ENCODE measurements around the gene DHRSX.
"Not testable (repeated sequence)": the region's sequence is repeated elsewhere in the genome, so short reads cannot be mapped to it uniquely, and the experiment has no call there.

Gene DHRSX, protein sequence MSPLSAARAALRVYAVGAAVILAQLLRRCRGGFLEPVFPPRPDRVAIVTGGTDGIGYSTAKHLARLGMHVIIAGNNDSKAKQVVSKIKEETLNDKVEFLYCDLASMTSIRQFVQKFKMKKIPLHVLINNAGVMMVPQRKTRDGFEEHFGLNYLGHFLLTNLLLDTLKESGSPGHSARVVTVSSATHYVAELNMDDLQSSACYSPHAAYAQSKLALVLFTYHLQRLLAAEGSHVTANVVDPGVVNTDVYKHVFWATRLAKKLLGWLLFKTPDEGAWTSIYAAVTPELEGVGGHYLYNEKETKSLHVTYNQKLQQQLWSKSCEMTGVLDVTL

DNA sequence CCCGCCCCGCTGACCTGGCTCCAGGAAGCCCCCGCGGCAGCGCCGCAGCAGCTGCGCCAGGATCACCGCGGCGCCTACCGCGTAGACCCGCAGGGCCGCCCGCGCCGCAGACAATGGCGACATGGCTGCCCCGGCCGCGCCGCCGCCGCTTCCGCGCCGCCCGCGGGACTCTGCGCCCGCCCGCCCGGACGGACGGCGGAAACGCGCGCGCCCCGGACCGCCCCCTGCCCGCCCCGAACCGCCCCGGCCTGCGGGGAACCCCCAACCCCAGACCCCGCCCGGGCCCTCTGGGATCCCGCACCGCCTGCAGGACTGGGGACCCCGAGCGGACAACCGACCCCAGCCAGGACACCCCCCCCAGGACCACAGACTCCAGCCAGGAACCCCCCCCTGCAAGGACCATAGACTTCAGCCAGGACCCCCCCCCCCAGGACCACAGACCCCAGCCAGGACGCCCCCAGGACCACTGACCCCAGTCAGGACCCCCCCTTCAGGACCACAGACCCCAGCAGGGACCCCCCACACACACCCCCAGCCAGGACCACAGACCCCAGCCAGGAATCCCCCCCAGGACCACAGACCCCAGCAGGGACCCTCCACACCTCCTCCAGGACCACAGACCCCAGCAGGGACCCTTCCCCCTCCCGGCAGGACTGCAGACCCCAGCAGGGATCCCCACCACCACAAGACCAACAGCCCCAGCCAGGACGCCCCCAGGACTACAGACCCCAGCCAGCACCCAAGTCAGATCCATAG, at the start of gene DHRSX, which contains the start of gene ZBED1:
Gene DHRSX, minus strand, starts transcription at position 174 of the 756 bp plus-strand sequence. Its CDS starts 51 bp downstream, at position 123.
Gene ZBED1, minus strand, starts transcription at position 174 of the 756 bp plus-strand sequence. CDS start 10,257 bp downstream, outside the sequence.
- DNase-seq (ENCODE audit: extremely low read depth in 1 of 2, low read depth in 1 of 2), result peak in 1 of 2 donors; percentile 28

DNA sequence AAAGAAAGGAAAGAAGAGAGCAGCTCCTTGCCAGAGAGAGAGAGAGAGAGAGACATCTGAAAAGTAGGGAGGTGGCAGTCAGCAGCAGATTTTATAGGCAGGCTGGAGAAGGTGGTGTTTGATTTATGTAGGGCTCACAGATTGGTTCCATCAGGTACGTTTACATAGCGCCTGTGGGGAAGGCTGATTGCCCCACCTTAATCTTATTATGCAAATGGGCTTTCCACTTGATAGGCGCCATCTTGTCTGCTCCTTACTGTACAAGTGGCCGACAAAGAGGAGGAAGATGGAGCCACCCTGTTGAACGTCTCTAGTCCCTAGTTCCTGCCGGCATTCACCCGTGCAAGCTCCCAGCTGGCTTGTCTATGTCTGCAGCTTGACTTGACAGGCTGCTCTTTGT, 49.1 kb upstream of the DHRSX start:
- DNase-seq (ENCODE audit: extremely low read depth in 1 of 2, low read depth in 1 of 2), result no peak

DNA sequence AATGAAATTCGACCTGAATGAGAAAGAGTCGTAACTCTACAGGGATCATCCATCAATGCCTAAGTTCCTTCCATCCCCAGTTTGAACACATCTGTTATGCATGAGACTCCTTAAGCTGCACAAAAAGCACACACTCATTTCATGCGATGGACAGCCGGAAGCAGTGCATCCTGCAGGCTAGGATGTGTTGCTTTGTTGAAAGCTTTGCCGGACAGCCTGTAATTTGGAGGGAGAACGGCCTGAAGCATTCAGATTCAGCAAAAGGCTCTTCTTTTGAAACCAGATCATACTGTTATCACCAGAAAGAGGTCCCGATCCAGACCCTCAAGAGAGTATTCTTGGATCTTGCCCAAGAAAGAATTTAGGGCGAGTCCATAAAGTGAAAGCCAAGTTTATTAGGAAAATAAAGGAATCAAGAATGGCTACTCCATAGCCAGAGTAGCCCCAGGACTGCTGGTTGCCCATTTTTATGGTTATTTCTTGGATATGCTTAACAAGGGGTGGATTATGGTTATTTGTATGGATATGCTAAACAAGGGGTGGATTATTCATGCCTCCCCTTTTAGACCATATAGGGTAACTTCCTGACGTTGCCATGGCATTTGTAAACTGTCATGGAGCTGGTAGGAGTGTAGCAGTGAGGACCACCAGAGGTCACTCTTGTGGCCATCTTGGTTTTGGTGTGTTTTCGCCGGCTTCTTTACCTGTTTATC, 48.1 kb upstream of the DHRSX start:
- no peak for DNase-seq (ENCODE audit: extremely low read depth in 1 of 2, low read depth in 1 of 2)

GRCh38 chrX:2547736-2548135, 47.0 kb upstream of the DHRSX start:
- no peak for DNase-seq (ENCODE audit: extremely low read depth in 1 of 2, low read depth in 1 of 2)

DNA sequence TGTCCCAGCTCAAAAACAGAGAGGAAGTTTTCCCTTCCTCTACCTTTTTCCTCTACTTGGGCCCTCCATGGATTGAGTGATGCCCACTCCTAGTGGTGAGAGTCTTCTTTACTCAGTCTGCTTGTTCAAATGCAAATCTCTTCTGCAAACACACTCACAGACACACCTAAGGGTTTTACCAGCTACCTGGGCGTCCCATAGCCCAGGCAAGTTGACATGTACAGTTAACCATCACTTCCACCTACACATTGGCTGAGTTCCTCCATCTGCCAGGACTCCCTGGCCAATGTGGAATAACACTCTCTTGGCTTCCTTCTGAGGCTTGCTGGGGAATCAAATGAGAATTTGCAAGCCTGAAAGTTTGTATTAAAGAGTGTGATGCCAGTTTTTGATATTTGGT, 45.7 kb upstream of the DHRSX start:
- DNase-seq (ENCODE audit: extremely low read depth in 1 of 2, low read depth in 1 of 2), result no peak

DNA sequence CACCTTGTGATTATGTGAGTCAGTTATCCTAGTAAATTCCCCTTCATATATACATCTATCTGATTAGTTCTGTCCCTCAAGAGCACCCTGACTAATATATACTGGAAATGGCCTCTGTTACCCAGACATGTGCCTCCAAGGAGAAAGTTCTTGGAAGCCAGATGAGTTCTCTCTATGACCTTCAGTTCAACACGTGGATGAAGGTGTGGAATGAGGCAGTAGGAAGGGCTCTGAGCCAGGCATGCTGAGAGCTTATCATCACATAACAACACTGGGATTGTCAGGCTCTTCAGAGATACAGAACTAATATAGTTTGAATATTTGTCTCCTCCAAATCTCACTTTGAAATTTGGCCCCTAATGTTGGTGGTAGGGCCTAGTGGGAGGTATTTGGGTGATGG, 44.4 kb upstream of the DHRSX start:
- DNase-seq (ENCODE audit: extremely low read depth in 1 of 2, low read depth in 1 of 2), result no peak

- DNase-seq (ENCODE audit: extremely low read depth in 1 of 2, low read depth in 1 of 2), result no peak
Observed at GRCh38 chrX:2542826-2543521, 42.2 kb upstream of the DHRSX start.

GRCh38 chrX:2541603-2542002, 40.8 kb upstream of the DHRSX start:
- DNase-seq (ENCODE audit: extremely low read depth in 1 of 2, low read depth in 1 of 2), result no peak

DNA sequence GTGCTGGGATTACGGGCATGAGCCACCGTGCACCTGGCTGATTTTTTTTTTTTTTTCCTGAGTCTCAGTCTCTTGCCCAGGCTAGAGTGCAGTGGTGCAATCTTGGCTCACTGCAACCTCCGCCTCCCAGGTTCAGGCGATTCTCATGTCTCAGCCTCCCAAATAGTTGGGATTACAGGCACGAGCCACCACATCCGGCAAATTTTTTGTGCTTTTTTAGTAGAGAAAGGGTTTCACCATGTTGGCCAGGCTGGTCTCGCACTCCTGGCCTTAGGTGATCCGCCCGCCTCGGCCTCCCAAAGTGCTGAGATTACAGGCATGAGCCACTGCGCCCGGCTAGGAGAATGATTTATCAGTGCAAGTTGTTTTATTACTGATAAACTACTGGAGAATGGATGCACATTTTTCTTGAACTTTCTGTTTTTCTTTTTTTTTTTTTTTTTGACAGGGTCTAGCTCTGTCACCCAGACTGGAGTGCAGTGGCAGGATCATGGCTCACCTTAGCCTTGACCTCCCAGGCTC, 39.7 kb upstream of the DHRSX start:
- DNase-seq (ENCODE audit: extremely low read depth in 1 of 2, low read depth in 1 of 2), result no peak

- DNase-seq (ENCODE audit: extremely low read depth in 1 of 2, low read depth in 1 of 2), result no peak
Observed at GRCh38 chrX:2539586-2539985, 38.8 kb upstream of the DHRSX start.

- DNase-seq (ENCODE audit: extremely low read depth in 1 of 2, low read depth in 1 of 2), result no peak
Observed at GRCh38 chrX:2538031-2538757, 37.4 kb upstream of the DHRSX start.

DNA sequence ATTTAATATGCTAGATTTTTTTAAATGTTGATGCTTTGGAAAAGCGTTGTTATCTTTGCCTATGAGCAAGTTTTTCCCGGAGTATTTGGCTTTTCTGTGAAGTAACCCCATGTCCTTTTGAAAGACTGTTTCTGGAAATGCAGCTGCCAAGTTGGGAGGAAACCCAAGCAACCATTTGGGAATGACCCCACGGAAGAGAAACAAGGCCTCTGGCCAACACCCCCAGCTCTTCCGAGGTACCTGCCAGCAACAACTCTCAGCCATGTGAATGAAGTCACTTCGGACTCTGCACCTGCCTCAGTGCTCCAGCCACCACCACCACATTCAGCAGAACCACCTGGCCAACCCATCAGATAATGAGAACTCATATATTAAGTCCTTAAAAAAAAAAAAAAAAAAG, 36.2 kb upstream of the DHRSX start:
- DNase-seq (ENCODE audit: extremely low read depth in 1 of 2, low read depth in 1 of 2), result no peak

DNA sequence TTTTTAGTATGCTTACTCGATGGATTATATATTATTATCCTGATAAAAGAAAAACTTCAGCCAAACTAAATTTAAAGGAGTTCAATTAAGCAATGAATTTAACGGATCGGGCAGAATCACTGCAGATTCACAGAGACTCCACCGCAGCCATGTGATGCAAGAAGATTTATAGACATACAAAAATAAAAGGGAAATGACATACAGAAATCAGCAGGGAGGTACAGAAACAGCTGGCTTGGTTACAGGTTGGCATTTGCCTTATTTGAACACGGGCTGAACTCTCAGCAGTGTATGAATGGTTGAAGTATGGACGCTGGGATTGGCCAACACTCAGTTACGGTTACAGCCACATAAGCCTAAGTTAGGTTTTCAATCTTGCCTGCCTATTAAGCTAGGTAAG, 35.4 kb upstream of the DHRSX start:
- DNase-seq (ENCODE audit: extremely low read depth in 1 of 2, low read depth in 1 of 2), result no peak

DNA sequence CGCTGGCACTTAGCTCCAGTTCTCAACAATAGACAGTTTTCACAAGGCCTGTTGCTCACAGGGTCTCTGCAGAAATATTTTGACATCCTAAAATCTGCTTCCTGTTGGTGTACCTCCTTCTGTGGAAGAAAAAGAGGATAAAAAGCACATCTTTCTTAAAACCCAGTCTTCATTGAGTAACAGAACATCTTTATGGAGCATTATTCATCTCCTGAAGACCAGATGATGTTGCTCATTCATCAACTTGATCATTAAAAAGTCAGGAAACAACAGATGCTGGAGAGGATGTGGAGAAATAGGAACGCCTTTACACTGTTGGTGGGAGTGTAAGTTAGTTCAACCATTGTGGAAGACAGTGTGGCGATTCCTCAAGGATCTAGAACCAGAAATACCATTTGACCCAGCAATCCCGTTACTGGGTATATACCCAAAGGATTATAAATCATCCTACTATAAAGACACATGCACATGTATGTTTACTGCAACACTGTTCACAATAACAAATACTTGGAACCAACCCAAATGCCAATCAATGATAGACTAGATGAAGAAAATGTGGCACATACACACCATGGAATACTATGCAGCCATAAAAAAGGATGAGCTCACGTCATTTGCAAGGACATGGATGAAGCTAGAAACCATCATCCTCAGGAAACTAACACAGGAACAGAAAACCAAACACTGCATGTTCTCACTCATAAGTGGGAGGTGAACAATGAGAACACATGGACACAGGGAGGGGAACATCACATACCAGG, 33.7 kb upstream of the DHRSX start:
- DNase-seq (ENCODE audit: extremely low read depth in 1 of 2, low read depth in 1 of 2), result not testable (repeated sequence)

DNA sequence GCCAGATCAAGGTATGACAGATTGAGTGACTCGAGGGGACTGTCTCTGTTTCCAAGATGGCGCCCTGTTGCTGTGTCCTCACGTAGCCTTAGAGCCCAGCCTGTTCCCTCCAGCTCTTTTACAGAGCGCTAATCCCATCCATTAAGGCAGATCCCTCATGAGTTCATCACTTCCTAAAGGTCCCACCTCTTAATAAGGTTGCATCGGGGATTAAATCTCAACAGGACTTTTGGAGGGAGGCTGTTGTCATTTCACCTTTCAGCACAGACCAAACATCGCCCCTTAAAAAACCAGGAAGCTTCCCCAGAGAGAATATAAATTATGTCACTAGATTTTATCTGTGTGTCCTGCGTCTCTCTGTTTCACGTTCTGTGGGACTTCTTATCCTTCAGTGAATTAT, 32.6 kb upstream of the DHRSX start:
- DNase-seq (ENCODE audit: extremely low read depth in 1 of 2, low read depth in 1 of 2), result no peak

DNA sequence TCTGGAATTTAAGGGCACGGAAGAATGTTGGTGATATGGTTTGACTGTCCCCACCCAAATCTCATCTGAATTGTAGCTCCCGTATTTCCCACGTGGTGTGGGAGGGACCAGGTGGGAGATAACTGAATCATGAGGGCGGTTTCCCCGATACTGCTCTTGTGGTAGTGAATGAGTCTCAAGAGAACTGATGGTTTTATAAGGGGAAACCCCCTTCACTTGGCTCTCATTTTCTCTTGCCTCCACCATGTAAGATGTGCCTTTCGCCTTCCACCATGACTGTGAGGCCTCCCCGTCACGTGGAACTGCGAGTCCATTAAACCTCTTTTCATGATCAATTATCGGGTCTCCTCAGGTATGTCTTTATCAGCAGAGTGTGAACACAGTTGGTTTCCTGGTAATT, 25.6 kb upstream of the DHRSX start:
- DNase-seq (ENCODE audit: extremely low read depth in 1 of 2, low read depth in 1 of 2), result no peak

DNA sequence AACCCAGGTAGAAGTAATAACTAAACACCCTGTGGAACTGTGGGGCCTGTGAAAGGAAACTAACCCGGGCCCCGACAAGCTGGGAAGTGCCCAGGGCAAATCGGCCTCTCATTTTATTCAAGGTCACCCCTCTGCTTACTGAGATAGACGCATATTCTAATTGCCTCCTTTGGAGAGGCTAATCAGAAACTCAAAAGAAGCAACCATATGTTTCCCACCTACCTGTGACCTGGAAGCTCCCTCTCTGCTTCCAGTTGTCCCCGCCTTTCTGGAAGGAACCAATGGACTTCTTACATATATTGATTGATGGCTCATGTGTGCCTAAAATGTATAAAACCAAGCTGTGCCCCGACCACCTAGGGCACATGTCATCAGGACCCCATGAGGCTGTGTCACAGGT, 23.1 kb upstream of the DHRSX start:
- DNase-seq (ENCODE audit: extremely low read depth in 1 of 2, low read depth in 1 of 2), result no peak

GRCh38 chrX:2521927-2522386, 21.2 kb upstream of the DHRSX start:
- DNase-seq (ENCODE audit: extremely low read depth in 1 of 2, low read depth in 1 of 2), result no peak

All from activated CD8-positive, alpha-beta memory T cell treated with anti-CD3 and anti-CD28 coated beads for 1 hour (primary cell).